Type B pancreatic cell (in vitro differentiated cells): Measurements from ENCODE around the gene UNC13A. TPM values are rescaled to one million over a fixed set of nuclear protein-coding genes. Genes with fewer than 3 reads are reported as not detected.

ENCODE experiments used
- DNase-seq: peaks from one replicate; pipeline ENCODE4 v3.0.0; 2021; ENCODE audit warnings: mixed read lengths; ENCODE audit not compliant: unreplicated experiment; ENCODE audit errors: extremely low spot score
- H3K27ac Mint-ChIP-seq: 2 replicates; pipeline ENCODE4 v1.8.0; 2021; ENCODE audit warnings: mild to moderate bottlenecking, mixed read lengths
- H3K27me3 Mint-ChIP-seq: 2 replicates; pipeline ENCODE4 v1.8.0; 2021; ENCODE audit warnings: mixed read lengths
- H3K36me3 Mint-ChIP-seq: 2 replicates; pipeline ENCODE4 v1.8.0; 2021; ENCODE audit warnings: mixed read lengths
- H3K4me1 Mint-ChIP-seq: one replicate; pipeline ENCODE4 v1.8.0; 2021; ENCODE audit warnings: mixed read lengths; ENCODE audit not compliant: unreplicated experiment
- H3K4me3 Mint-ChIP-seq: 2 replicates; pipeline ENCODE4 v1.8.0; 2021; ENCODE audit warnings: mild to moderate bottlenecking, mixed read lengths
- H3K9me3 Mint-ChIP-seq: 2 replicates; pipeline ENCODE4 v1.8.0; 2021; ENCODE audit warnings: mixed read lengths
- total RNA-seq: library from RNA; stranded (reverse); gene quantifications from 2 replicates; pipeline ENCODE4 v1.2.1, GENCODE V29; 2021; ENCODE audit warnings: low replicate concordance
- TF ChIP-seq, protein P1 (sequence below): fragments of 200-600 bp; sonication (generic); conservative IDR thresholded peaks from 2 replicates; pipeline ENCODE4 v1.5.0; 2021; ENCODE audit warnings: antibody characterized with exemption, mild to moderate bottlenecking

Gene UNC13A
- total RNA-seq, 1 donor from 2014 or later: 4.3 TPM

DNA sequence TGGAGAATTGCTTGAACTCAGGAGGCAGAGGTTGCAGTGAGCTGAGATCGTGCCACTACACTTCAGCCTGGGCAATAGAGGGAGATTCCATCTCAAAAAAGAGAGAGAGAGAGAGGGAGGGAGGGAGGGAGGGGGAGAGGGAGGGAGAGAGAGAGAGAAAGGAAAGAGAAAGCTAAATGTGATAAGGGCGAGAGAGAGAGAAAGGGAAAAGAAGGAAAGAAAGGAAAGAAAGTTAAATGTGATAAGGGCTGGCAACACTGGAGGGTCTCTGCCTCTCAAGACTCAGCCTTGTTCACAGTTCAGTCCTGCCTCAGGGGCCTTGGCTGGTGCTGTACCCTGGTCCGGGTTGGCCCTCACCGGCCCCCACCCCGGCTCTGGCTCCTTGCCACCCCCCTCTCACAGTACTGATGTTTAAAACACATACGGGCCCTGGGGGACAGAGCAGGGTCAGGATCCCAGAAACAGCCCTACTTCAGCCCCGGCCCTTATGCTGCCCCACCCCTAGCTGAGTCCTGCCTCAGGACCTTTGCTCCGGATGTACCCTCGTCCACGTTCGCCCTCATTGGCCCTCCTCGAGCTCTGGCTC is 34.6 kb upstream of the UNC13A start:
- TF ChIP-seq, protein P1, sequence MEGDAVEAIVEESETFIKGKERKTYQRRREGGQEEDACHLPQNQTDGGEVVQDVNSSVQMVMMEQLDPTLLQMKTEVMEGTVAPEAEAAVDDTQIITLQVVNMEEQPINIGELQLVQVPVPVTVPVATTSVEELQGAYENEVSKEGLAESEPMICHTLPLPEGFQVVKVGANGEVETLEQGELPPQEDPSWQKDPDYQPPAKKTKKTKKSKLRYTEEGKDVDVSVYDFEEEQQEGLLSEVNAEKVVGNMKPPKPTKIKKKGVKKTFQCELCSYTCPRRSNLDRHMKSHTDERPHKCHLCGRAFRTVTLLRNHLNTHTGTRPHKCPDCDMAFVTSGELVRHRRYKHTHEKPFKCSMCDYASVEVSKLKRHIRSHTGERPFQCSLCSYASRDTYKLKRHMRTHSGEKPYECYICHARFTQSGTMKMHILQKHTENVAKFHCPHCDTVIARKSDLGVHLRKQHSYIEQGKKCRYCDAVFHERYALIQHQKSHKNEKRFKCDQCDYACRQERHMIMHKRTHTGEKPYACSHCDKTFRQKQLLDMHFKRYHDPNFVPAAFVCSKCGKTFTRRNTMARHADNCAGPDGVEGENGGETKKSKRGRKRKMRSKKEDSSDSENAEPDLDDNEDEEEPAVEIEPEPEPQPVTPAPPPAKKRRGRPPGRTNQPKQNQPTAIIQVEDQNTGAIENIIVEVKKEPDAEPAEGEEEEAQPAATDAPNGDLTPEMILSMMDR: no peak
- DNase-seq: no peak
- Mint-ChIP-seq H3K27ac (no peak overlapping the region), H3K36me3 (peaks cover 3% of the 10 kb centered on the region), H3K4me3 (peak overlapping the region; percentile 20), H3K27me3 (no peaks in the 10 kb centered on the region), H3K9me3 (no peaks in the 10 kb centered on the region), H3K4me1 (peaks cover 20% of the 10 kb centered on the region)

DNA sequence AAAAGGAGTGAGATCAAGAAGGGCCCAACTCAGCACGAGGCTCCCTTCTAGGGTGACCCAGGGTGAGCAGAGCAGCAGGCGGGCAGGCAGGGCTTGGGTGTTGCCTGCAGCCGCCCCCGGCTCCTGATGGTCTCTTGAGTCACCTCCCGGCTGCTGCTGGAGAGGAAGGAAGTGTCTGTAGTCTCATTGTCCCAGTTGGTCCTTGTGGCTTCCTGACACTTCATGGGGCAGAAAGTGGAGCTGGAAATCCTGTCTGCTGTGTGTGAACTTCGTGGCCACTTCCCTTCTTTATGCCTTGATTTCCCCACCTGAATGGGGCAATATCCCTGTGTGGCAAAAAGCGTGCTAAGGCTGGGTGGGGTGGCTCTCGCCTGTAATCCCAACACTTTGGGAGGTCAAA is 33.7 kb upstream of the UNC13A start:
- H3K9me3 Mint-ChIP-seq: no peaks in the 10 kb centered on the region
- TF ChIP-seq, protein P1: no peak
- H3K27me3 Mint-ChIP-seq: no peaks in the 10 kb centered on the region
- DNase-seq: no peak
- peaks cover 20% of the 10 kb centered on the region for H3K4me1 Mint-ChIP-seq
- H3K4me3 Mint-ChIP-seq: peak overlapping the region; percentile 90
- peak overlapping the region; percentile 29 for H3K27ac Mint-ChIP-seq
- peaks cover 3% of the 10 kb centered on the region for H3K36me3 Mint-ChIP-seq

DNA sequence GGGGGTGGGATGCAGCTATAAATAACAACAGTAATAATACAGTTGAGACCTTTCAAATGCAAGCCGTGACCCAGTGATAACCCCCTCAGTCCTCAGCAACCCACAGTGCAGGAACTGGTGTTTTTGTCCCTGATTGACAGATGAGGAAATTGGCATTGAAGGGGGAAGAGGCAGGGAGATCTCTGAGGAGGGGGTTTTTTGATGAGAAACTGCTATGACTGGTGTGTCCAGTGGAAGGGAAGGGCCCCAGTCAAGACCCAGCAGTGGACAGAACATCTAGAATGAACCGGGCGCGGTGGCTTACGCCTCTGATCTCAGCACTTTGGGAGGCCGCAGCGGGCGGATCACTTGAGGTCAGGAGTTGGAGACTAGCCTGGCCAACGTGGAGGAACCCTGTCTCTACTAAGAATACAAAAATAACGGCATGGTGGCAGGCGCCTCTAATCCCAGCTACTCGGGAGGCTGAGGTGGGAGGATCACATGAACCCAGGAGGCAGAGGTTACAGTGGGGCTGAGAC is 33.0 kb upstream of the UNC13A start:
- H3K36me3 Mint-ChIP-seq: peaks cover 3% of the 10 kb centered on the region
- TF ChIP-seq, protein P1: no peak
- H3K4me1 Mint-ChIP-seq: peaks cover 20% of the 10 kb centered on the region
- peak overlapping the region; percentile 29 for H3K27ac Mint-ChIP-seq
- no peak for DNase-seq
- no peaks in the 10 kb centered on the region for H3K9me3 Mint-ChIP-seq
- no peaks in the 10 kb centered on the region for H3K27me3 Mint-ChIP-seq
- peak overlapping the region; percentile 90 for H3K4me3 Mint-ChIP-seq

GRCh38 chr19:17720440-17720839 is 32.3 kb upstream of the UNC13A start:
- peaks cover 3% of the 10 kb centered on the region for H3K36me3 Mint-ChIP-seq
- TF ChIP-seq, protein P1: no peak
- H3K27me3 Mint-ChIP-seq: no peaks in the 10 kb centered on the region
- no peak for DNase-seq
- H3K9me3 Mint-ChIP-seq: no peaks in the 10 kb centered on the region
- H3K4me1 Mint-ChIP-seq: peaks cover 20% of the 10 kb centered on the region
- peak overlapping the region; percentile 56 for H3K27ac Mint-ChIP-seq
- H3K4me3 Mint-ChIP-seq: peak overlapping the region; percentile 90

DNA sequence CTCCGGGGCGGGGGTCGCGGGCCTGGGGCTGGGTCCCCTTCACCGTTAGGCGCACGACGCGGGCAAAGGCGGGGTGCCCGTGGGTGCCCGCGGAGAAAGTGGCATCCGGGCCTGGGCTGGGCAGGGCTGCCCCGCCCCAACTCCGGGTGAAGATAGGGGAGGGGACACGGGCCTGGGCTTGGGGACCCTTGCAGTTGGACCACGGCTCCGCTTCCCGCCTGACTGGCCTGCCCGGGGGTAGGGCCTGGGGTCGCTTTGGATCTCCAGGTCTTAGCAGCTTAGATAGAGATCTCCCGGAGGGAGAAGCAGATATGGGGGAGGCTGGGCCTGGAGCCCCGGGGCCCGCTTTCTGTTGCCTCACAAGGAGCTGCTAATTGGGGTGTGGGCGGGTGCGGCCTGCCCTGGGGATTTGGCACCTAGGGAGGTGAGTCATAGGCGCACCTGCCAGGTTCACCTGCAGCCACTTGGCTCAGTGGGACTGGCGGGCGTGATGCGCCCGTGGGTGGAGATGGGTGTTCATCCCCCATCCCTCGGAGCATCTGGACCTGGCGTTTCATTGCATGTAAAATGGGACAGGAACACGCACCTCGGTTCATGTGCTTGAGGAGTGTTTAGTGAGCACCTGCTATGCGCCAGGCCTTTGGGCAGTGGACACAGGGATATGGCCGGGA is 31.7 kb upstream of the UNC13A start:
- peaks cover 20% of the 10 kb centered on the region for H3K4me1 Mint-ChIP-seq
- peak overlapping the region; percentile 56 for H3K27ac Mint-ChIP-seq

More for the DNA sequence above, 31.7 kb upstream of the UNC13A start:
- TF ChIP-seq, protein P1: no peak
- DNase-seq: no peak
- H3K36me3 Mint-ChIP-seq: no peaks in the 10 kb centered on the region
- H3K9me3 Mint-ChIP-seq: no peaks in the 10 kb centered on the region
- H3K27me3 Mint-ChIP-seq: no peaks in the 10 kb centered on the region
- H3K4me3 Mint-ChIP-seq: peak overlapping the region; percentile 90
